Ascending aorta (tissue), 2 donors: ENCODE results near the gene PGPEP1. TPM values are rescaled to one million over a fixed set of nuclear protein-coding genes. Genes with fewer than 3 reads are reported as not detected.
A peak's percentile ranks its signal among the peaks of the same experiment; 100 is the strongest.

Source experiments
- DNase-seq, 2 donors: peaks; one replicate each; pipeline ENCODE4 v3.0.0-alpha.2; 2019; ENCODE audit warnings: low spot score in 2 of 2
- H3K27ac ChIP-seq, 2 donors: fragments of 200-600 bp; sonication (generic); one replicate each; pipeline ENCODE4 v1.5.1; 2016 to 2017; ENCODE audit warnings: mild to moderate bottlenecking in 1 of 2
- H3K27me3 ChIP-seq: fragments of 200-600 bp; sonication (generic); one replicate; pipeline ENCODE4 v1.5.1; 2017
- H3K36me3 ChIP-seq, 2 donors: fragments of 200-600 bp; sonication (generic); one replicate each; pipeline ENCODE4 v1.5.1; 2016
- H3K4me1 ChIP-seq, 2 donors: fragments of 200-600 bp; sonication (generic); one replicate each; pipeline ENCODE4 v1.5.1; 2016 to 2017; ENCODE audit warnings: mild to moderate bottlenecking in 1 of 2
- H3K4me3 ChIP-seq, 2 donors: fragments of 200-600 bp; sonication (generic); one replicate each; pipeline ENCODE4 v1.5.1; 2016 to 2017; ENCODE audit warnings: mild to moderate bottlenecking in 1 of 2
- H3K9me3 ChIP-seq, 2 donors: fragments of 200-600 bp; sonication (generic); one replicate each; pipeline ENCODE4 v1.5.1; 2016
- intact Hi-C: fragments of 100-400 bp; cut with DNase I; formaldehyde crosslinking; loops from one replicate; pipeline ENCODE4 v1.15.1; 2023
- total RNA-seq: library from RNA; depleted of rRNA; stranded (reverse); fragments of >200 nt; gene quantifications from one replicate; pipeline ENCODE4 v1.1.0, GENCODE V29; 2016
- TF ChIP-seq, protein P1 (sequence below), 3 experiments: fragments of 200-600 bp in 2 of 3; fragments of 450-650 bp in 1 of 3; sonication (generic) in 2 of 3; IDR thresholded peaks; one replicate each; pipeline ENCODE4 v1.5.1; 2016 to 2019; ENCODE audit warnings: antibody characterized with exemption in 3 of 3, mild to moderate bottlenecking in 1 of 3, moderate library complexity in 1 of 3

Gene PGPEP1
- total RNA-seq, 1 donor from 2014 or later = 14.8 TPM

DNA sequence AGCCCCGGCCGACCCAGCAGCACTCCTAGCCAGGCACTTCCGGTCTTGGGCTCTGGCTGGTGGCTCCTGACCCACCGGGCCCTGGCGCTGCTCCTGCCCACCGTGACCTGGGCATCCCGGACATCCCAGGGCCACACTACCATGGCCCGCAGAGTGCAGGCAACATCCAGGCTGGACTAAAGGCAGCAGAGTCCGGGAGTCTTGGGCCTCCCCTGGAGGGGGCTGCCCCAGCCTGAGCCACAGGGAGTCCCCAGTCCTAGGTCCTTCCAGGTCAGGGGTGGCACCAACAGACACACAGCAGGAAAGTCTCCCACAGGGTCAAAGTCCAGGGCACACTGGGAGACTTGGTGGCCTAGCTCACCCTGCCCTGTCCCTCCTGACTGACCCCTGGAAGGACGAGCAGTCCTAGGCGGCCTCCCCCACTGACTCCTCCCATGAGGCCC, 28.3 kb upstream of the PGPEP1 start:
- Histone ChIP-seq H3K4me3 (no peak overlapping the region), H3K4me1 (peaks cover 6 to 31% of the 10 kb centered on the region in 2 donors), H3K36me3 (peaks cover 12 to 18% of the 10 kb centered on the region in 2 donors), H3K27ac (peak overlapping the region in 1 of 2 donors; percentile 29), H3K9me3 (no peaks in the 10 kb centered on the region), H3K27me3 (no peaks in the 10 kb centered on the region)
- DNase-seq = no peak
- TF ChIP-seq, protein P1, sequence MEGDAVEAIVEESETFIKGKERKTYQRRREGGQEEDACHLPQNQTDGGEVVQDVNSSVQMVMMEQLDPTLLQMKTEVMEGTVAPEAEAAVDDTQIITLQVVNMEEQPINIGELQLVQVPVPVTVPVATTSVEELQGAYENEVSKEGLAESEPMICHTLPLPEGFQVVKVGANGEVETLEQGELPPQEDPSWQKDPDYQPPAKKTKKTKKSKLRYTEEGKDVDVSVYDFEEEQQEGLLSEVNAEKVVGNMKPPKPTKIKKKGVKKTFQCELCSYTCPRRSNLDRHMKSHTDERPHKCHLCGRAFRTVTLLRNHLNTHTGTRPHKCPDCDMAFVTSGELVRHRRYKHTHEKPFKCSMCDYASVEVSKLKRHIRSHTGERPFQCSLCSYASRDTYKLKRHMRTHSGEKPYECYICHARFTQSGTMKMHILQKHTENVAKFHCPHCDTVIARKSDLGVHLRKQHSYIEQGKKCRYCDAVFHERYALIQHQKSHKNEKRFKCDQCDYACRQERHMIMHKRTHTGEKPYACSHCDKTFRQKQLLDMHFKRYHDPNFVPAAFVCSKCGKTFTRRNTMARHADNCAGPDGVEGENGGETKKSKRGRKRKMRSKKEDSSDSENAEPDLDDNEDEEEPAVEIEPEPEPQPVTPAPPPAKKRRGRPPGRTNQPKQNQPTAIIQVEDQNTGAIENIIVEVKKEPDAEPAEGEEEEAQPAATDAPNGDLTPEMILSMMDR (IDR thresholded peaks at IDR 0.05) = no peak
- intact Hi-C loops = no loop called here

DNA sequence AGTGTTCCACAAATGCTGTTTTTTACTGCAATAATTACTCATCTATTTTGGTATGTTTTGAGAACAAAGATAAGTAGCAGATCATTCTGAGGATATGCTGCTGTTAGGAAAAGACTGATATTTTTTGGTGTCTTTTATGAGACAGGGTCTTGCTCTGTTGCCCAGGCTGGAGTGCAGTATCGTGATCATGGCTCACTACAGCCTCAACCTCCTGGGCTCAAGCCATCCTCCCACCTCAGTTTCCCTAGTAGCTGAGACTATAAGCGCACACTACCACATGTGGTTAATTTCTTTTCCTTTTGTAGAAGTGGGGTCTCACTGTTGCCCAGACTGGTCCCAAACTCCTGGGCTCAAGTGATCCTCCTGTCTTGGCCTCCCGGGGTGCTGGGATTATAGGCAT, 27.0 kb upstream of the PGPEP1 start:
- Histone ChIP-seq H3K4me1 (peaks cover 0 to 18% of the 10 kb centered on the region in 2 donors), H3K27ac (peak overlapping the region; percentile 80 to 84), H3K27me3 (no peaks in the 10 kb centered on the region), H3K36me3 (peaks cover 12 to 18% of the 10 kb centered on the region in 2 donors), H3K4me3 (no peak overlapping the region), H3K9me3 (no peaks in the 10 kb centered on the region)
- TF ChIP-seq, protein P1 (IDR thresholded peaks at IDR 0.05) = no peak
- intact Hi-C loops = no loop called here
- DNase-seq = no peak

DNA sequence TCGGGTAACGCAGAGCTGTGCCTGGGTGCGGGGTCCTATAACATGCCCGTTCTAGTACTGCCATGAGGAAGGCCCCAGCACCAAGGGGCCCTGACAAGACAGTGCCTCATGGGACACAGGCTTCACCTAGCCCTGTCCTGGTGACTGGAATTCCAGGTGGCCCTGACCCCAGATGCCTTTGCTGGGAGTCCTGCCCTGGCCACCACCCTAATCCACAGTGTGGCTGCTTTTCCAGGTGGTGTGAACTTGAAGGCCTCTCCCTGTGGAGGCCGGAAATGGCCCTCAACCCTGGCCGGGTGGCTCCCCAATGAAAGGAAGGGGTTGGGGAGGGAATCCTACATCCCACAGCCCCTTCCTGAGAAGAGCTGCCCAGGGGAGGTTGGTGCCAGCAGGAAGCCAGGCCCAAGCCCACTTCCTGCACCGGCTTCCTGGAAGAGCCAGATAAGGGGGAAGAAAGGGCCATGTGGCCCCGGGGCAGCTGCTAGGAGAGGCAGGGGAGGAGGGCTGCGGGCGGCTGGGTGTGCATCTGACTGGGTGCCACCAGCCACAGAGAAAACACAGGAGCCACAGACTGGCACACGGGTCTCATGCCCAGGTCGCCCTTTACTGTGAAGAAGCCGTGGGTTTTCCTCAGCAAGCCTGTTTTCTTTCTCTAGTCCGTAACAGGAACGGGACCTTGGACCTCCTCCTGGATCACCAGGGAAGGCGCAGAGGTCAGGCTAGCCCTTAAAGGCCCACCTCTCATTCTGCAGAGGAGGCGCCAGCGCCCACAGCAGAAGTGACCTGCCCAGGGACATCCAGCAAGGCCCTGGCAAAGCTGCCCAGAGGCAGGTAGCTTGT, 22.2 kb upstream of the PGPEP1 start:
- no peak for DNase-seq
- intact Hi-C loops = no loop called here

GRCh38 chr19:18319591-18320135, 20.7 kb upstream of the PGPEP1 start:
- H3K9me3 ChIP-seq = no peaks in the 10 kb centered on the region
- H3K27ac ChIP-seq = no peak overlapping the region
- no peaks in the 10 kb centered on the region for H3K36me3 ChIP-seq
- intact Hi-C loops = no loop called here
- H3K4me3 ChIP-seq = no peak overlapping the region
- TF ChIP-seq, protein P1 (IDR thresholded peaks at IDR 0.05) = no peak
- no peak for DNase-seq
- no peaks in the 10 kb centered on the region for H3K27me3 ChIP-seq
- peaks cover 4 to 19% of the 10 kb centered on the region in 2 donors for H3K4me1 ChIP-seq

More for the DNA sequence above, 22.2 kb upstream of the PGPEP1 start:
- H3K4me1 ChIP-seq = peaks cover 4 to 20% of the 10 kb centered on the region in 2 donors
- H3K9me3 ChIP-seq = no peaks in the 10 kb centered on the region
- H3K27me3 ChIP-seq = no peaks in the 10 kb centered on the region
- H3K4me3 ChIP-seq = no peak overlapping the region
- peak overlapping the region; percentile 27 to 58 for H3K27ac ChIP-seq
- TF ChIP-seq, protein P1 (IDR thresholded peaks at IDR 0.05) = no peak
- H3K36me3 ChIP-seq = no peaks in the 10 kb centered on the region

GRCh38 chr19:18320865-18321733, 19.3 kb upstream of the PGPEP1 start:
- Histone ChIP-seq H3K27ac (no peak overlapping the region), H3K27me3 (no peaks in the 10 kb centered on the region), H3K36me3 (no peaks in the 10 kb centered on the region), H3K4me3 (peak overlapping the region in 1 of 2 donors; percentile 81), H3K9me3 (no peaks in the 10 kb centered on the region), H3K4me1 (peaks cover 4 to 19% of the 10 kb centered on the region in 2 donors)
- no peak for DNase-seq
- intact Hi-C loops = no loop called here
- TF ChIP-seq, protein P1 (IDR thresholded peaks at IDR 0.05) = no peak
